ENCODE results near the gene CELSR1. TPM values are rescaled to one million over a fixed set of nuclear protein-coding genes. Genes with fewer than 3 reads are reported as not detected.

CELSR1 gene
- total and polyA plus RNA-seq, 2 of the 13 experiments (the other 11 are each of a cell fraction or from before 2014, with no cell fraction given), result 0.78 to 1.8 TPM

DNA sequence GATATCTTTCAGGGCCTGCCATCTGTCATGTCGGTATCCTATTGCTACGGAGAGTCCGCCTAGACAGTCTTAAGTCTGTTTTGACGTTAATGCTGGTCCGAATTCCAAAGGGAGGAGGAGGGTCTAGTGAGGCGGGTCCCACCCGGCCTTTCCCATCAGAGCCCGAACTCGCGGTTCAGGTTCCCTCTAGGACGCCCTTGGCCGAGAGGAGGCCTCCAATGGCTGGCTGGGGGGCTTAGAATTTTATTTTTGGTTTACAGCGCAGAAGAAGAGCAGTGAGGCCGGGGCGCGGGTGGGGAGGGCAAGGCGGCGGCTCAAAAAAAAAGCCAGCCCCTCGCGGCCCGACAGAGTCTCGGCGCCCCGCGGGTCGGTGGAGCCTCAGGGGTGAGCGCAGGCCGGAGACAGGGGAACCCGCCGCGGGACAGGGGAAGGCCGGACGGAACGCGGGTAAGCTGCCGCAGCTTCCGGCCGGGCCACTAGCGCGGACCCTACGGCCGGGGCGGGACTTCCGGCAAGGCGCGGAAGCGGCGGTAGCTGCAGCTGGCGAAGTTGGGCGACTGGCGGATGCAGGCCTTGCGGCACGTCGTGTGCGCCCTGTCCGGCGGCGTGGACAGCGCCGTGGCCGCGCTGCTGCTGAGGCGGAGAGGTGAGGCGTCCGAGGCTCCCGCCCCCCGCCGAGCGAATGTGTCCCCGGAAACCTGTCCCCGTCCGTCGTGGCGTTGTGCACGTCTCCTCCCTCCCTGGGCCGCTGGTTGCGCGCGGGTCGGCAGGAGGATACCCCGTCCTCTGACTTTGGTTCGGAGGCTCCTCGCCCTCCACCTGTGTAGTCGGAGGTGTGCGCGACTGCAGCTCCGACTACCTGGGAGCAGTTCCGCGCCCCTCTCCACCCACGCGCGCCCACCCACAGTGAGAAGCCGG, 202.0 kb downstream of the CELSR1 start, which contains the start of gene TRMU (continued):
- TF ChIP-seq MXI1 (IDR thresholded peaks at IDR 0.05; ENCODE audit: borderline replicate concordance, low read depth, low read length) (peak; percentile 78; the same call in 1 of the 3 replicates), ZNF451 (CRISPR knock-in tag; IDR thresholded peaks at IDR 0.05) (peak; percentile 91), ZNF557 (CRISPR knock-in tag; IDR thresholded peaks at IDR 0.05) (peak; percentile 80), ZNF468 (CRISPR knock-in tag; IDR thresholded peaks at IDR 0.05) (no peak), ETV5 (CRISPR knock-in tag; IDR thresholded peaks at IDR 0.05; ENCODE audit: borderline replicate concordance) (peak; percentile 81), ARNT2 (CRISPR knock-in tag; IDR thresholded peaks at IDR 0.05; ENCODE audit: low read depth) (peak; percentile 94), SALL1 (CRISPR knock-in tag; IDR thresholded peaks at IDR 0.05) (peak; percentile 90), ZNF558 (CRISPR knock-in tag; IDR thresholded peaks at IDR 0.05; ENCODE audit: borderline replicate concordance) (peak; percentile 78; the same call in 1 of the 2 replicates), CC2D1A (CRISPR knock-in tag; IDR thresholded peaks at IDR 0.05) (0 out of 2 replicates have a peak, but pooled peaks have one; percentile 42), ZNF235 (CRISPR knock-in tag; IDR thresholded peaks at IDR 0.05; ENCODE audit: borderline replicate concordance) (peak; percentile 82; the same call in 1 of the 2 replicates), ADNP (CRISPR knock-in tag; IDR thresholded peaks at IDR 0.05) (0 out of 2 replicates have a peak, but pooled peaks have one; percentile 15), RXRB (CRISPR knock-in tag; IDR thresholded peaks at IDR 0.05; ENCODE audit: borderline replicate concordance) (peak; percentile 75)
- TF ChIP-seq, protein P1, sequence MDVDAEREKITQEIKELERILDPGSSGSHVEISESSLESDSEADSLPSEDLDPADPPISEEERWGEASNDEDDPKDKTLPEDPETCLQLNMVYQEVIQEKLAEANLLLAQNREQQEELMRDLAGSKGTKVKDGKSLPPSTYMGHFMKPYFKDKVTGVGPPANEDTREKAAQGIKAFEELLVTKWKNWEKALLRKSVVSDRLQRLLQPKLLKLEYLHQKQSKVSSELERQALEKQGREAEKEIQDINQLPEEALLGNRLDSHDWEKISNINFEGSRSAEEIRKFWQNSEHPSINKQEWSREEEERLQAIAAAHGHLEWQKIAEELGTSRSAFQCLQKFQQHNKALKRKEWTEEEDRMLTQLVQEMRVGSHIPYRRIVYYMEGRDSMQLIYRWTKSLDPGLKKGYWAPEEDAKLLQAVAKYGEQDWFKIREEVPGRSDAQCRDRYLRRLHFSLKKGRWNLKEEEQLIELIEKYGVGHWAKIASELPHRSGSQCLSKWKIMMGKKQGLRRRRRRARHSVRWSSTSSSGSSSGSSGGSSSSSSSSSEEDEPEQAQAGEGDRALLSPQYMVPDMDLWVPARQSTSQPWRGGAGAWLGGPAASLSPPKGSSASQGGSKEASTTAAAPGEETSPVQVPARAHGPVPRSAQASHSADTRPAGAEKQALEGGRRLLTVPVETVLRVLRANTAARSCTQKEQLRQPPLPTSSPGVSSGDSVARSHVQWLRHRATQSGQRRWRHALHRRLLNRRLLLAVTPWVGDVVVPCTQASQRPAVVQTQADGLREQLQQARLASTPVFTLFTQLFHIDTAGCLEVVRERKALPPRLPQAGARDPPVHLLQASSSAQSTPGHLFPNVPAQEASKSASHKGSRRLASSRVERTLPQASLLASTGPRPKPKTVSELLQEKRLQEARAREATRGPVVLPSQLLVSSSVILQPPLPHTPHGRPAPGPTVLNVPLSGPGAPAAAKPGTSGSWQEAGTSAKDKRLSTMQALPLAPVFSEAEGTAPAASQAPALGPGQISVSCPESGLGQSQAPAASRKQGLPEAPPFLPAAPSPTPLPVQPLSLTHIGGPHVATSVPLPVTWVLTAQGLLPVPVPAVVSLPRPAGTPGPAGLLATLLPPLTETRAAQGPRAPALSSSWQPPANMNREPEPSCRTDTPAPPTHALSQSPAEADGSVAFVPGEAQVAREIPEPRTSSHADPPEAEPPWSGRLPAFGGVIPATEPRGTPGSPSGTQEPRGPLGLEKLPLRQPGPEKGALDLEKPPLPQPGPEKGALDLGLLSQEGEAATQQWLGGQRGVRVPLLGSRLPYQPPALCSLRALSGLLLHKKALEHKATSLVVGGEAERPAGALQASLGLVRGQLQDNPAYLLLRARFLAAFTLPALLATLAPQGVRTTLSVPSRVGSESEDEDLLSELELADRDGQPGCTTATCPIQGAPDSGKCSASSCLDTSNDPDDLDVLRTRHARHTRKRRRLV (CRISPR knock-in tag; IDR thresholded peaks at IDR 0.05), result no peak
- TF ChIP-seq, protein P2, sequence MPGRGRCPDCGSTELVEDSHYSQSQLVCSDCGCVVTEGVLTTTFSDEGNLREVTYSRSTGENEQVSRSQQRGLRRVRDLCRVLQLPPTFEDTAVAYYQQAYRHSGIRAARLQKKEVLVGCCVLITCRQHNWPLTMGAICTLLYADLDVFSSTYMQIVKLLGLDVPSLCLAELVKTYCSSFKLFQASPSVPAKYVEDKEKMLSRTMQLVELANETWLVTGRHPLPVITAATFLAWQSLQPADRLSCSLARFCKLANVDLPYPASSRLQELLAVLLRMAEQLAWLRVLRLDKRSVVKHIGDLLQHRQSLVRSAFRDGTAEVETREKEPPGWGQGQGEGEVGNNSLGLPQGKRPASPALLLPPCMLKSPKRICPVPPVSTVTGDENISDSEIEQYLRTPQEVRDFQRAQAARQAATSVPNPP (CRISPR knock-in tag; IDR thresholded peaks at IDR 0.05), result no peak
- TF ChIP-seq, protein P3, sequence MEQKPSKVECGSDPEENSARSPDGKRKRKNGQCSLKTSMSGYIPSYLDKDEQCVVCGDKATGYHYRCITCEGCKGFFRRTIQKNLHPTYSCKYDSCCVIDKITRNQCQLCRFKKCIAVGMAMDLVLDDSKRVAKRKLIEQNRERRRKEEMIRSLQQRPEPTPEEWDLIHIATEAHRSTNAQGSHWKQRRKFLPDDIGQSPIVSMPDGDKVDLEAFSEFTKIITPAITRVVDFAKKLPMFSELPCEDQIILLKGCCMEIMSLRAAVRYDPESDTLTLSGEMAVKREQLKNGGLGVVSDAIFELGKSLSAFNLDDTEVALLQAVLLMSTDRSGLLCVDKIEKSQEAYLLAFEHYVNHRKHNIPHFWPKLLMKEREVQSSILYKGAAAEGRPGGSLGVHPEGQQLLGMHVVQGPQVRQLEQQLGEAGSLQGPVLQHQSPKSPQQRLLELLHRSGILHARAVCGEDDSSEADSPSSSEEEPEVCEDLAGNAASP (CRISPR knock-in tag; IDR thresholded peaks at IDR 0.05; ENCODE audit: borderline replicate concordance), result peak; percentile 74
- TF ChIP-seq, protein P4, sequence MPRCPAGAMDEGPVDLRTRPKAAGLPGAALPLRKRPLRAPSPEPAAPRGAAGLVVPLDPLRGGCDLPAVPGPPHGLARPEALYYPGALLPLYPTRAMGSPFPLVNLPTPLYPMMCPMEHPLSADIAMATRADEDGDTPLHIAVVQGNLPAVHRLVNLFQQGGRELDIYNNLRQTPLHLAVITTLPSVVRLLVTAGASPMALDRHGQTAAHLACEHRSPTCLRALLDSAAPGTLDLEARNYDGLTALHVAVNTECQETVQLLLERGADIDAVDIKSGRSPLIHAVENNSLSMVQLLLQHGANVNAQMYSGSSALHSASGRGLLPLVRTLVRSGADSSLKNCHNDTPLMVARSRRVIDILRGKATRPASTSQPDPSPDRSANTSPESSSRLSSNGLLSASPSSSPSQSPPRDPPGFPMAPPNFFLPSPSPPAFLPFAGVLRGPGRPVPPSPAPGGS (CRISPR knock-in tag; IDR thresholded peaks at IDR 0.05), result peak; percentile 78; the same call in 1 of the 2 replicates
- TF ChIP-seq, protein P5, sequence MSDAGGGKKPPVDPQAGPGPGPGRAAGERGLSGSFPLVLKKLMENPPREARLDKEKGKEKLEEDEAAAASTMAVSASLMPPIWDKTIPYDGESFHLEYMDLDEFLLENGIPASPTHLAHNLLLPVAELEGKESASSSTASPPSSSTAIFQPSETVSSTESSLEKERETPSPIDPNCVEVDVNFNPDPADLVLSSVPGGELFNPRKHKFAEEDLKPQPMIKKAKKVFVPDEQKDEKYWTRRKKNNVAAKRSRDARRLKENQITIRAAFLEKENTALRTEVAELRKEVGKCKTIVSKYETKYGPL (CRISPR knock-in tag; IDR thresholded peaks at IDR 0.05), result peak; percentile 57; the same call in 1 of the 2 replicates
